ENCODE data around the gene BRIP1. TPM values are rescaled to one million over a fixed set of nuclear protein-coding genes. Genes with fewer than 3 reads are reported as not detected.

BRIP1 gene
- total and polyA plus RNA-seq, 9 of the 15 experiments (the other 6 are each of a cell fraction or from before 2014, with no cell fraction given) = 2.4 to 17.5 (median 11.2) TPM

- DNase-seq (ENCODE audit: extremely low read depth in 1 of 4, low spot score in 3 of 4) (no peak), ATAC-seq (no peak), FAIRE-seq (no peak)
- Histone ChIP-seq H3K36me3 (ENCODE audit: control insufficient read depth, insufficient read depth, low read length) (no peaks in the 10 kb centered on the region), H3K9ac (ENCODE audit: insufficient read depth in 1 of 2, low read depth in 2 of 2, low read length in 2 of 2) (no peak overlapping the region), H3K4me3 (no peak overlapping the region), H4K20me1 (replicated peaks; ENCODE audit: control insufficient read depth, insufficient read depth, low read length) (no peaks in the 10 kb centered on the region), H3K9me3 (replicated peaks; ENCODE audit: control insufficient read depth, insufficient read depth, low read depth, low read length) (0 out of 2 replicates have a peak, but pooled peaks cover 3% of the 10 kb centered on the region), H3K79me2 (ENCODE audit: control insufficient read depth, insufficient read depth, low read length) (no peaks in the 10 kb centered on the region), H3K27me3 (ENCODE audit: control insufficient read depth in 2 of 2, insufficient read depth in 2 of 2, low read length in 2 of 2) (no peaks in the 10 kb centered on the region; a peak in 1 of 5 replicates), H3K27ac (ENCODE audit: extremely low read depth, low read depth, low read length) (no peak overlapping the region), H3K4me2 (ENCODE audit: insufficient read depth, low read length) (no peak overlapping the region), H3K9me1 (ENCODE audit: control insufficient read depth, insufficient read depth, low read length) (no peaks in the 10 kb centered on the region), H2AFZ (ENCODE audit: low read depth, low read length) (no peak overlapping the region), H3K4me1 (replicated peaks in 1 of 2; ENCODE audit: control insufficient read depth in 2 of 2, insufficient read depth in 2 of 2, low read length in 2 of 2) (no peaks in the 10 kb centered on the region)
- ChIA-PET CTCF (ENCODE audit: low intra/inter-chr PET ratio) (interaction anchor here (0.8 kb wide), 1 partner anchor 197 kb away, joined by 4 read pairs; no protein-coding TSS in a partner anchor), POLR2A (no interaction called here)
- BruUV-seq (replicated peaks) = no TSS peak
- TF ChIP-seq, protein P1, sequence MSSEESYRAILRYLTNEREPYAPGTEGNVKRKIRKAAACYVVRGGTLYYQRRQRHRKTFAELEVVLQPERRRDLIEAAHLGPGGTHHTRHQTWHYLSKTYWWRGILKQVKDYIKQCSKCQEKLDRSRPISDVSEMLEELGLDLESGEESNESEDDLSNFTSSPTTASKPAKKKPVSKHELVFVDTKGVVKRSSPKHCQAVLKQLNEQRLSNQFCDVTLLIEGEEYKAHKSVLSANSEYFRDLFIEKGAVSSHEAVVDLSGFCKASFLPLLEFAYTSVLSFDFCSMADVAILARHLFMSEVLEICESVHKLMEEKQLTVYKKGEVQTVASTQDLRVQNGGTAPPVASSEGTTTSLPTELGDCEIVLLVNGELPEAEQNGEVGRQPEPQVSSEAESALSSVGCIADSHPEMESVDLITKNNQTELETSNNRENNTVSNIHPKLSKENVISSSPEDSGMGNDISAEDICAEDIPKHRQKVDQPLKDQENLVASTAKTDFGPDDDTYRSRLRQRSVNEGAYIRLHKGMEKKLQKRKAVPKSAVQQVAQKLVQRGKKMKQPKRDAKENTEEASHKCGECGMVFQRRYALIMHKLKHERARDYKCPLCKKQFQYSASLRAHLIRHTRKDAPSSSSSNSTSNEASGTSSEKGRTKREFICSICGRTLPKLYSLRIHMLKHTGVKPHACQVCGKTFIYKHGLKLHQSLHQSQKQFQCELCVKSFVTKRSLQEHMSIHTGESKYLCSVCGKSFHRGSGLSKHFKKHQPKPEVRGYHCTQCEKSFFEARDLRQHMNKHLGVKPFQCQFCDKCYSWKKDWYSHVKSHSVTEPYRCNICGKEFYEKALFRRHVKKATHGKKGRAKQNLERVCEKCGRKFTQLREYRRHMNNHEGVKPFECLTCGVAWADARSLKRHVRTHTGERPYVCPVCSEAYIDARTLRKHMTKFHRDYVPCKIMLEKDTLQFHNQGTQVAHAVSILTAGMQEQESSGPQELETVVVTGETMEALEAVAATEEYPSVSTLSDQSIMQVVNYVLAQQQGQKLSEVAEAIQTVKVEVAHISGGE (CRISPR knock-in tag; IDR thresholded peaks at IDR 0.05) = peak in 1 of 3 experiments; percentile 71; a peak in 1 of 6 replicates
- TF ChIP-seq ATF7 (IDR thresholded peaks at IDR 0.05) (no peak), BCLAF1 (IDR thresholded peaks at IDR 0.05; ENCODE audit: borderline replicate concordance in 1 of 2, control insufficient read depth in 1 of 2, low read depth in 2 of 2, low read length in 1 of 2) (peak in 1 of 2 experiments; percentile 62; a peak in 1 of 4 replicates)
- intact Hi-C loops (cut with micrococcal nuclease) = no loop called here
- in situ Hi-C loops (cut with MboI) = loop anchor here (5.0 kb wide), 2 partner anchors 199 to 469 kb away; no protein-coding TSS in a partner anchor
- WGBS (ENCODE audit: insufficient coverage, low coverage, missing lambda C conversion rate) = 0% methylated on average over 1 of the region's 1 CpG
Observed at GRCh38 chr17:61638087-61638486, 225.2 kb downstream of the BRIP1 start.
